H9 (cell line): ENCODE measurements around the gene MCHR1. TPM values are rescaled to one million over a fixed set of nuclear protein-coding genes. Genes with fewer than 3 reads are reported as not detected.

Experiments
- DNase-seq: peaks from one replicate; pipeline ENCODE4 v3.0.0-alpha.2; 2017
- H2AFZ ChIP-seq: one replicate; pipeline ENCODE4 v1.6.1; 2013; ENCODE audit warnings: mild to moderate bottlenecking, low read length, control low read depth, moderate library complexity
- H2AK5ac ChIP-seq: 2 replicates; pipeline ENCODE4 v1.6.1; 2013; ENCODE audit warnings: low read length, control low read depth, mixed read lengths; ENCODE audit not compliant: insufficient read length
- H2BK120ac ChIP-seq: one replicate; pipeline ENCODE4 v1.6.1; 2013; ENCODE audit warnings: low read depth, mild to moderate bottlenecking, low read length, control low read depth, inconsistent platforms; ENCODE audit not compliant: poor library complexity, severe bottlenecking
- H2BK12ac ChIP-seq: 2 replicates; pipeline ENCODE4 v1.6.1; 2013; ENCODE audit warnings: low read length, control low read depth, mixed read lengths, low read depth; ENCODE audit not compliant: insufficient read length
- H2BK15ac ChIP-seq: 2 replicates; pipeline ENCODE4 v1.6.1; 2013; ENCODE audit warnings: low read depth, low read length, control low read depth
- H2BK20ac ChIP-seq: one replicate; pipeline ENCODE4 v1.6.1; 2013; ENCODE audit warnings: low read depth, mild to moderate bottlenecking, low read length, control low read depth, inconsistent platforms; ENCODE audit not compliant: poor library complexity, severe bottlenecking
- H2BK5ac ChIP-seq: 2 replicates; pipeline ENCODE4 v1.6.1; 2013; ENCODE audit warnings: low read length, control low read depth, mixed read lengths; ENCODE audit not compliant: insufficient read length
- H3K14ac ChIP-seq: 2 replicates; pipeline ENCODE4 v1.6.1; 2013; ENCODE audit warnings: low read length, control low read depth; ENCODE audit not compliant: insufficient read depth
- H3K18ac ChIP-seq: 2 replicates; pipeline ENCODE4 v1.6.1; 2013; ENCODE audit warnings: low read depth, mild to moderate bottlenecking, mixed read lengths, low read length, control low read depth; ENCODE audit not compliant: insufficient read length
- H3K23ac ChIP-seq: 2 replicates; pipeline ENCODE4 v1.6.1; 2013; ENCODE audit warnings: low read length, control low read depth, mixed read lengths, low read depth; ENCODE audit not compliant: insufficient read length
- H3K23me2 ChIP-seq: 2 replicates; pipeline ENCODE4 v1.6.1; 2013; ENCODE audit warnings: low read depth, mild to moderate bottlenecking, mixed read lengths, low read length, control low read depth; ENCODE audit not compliant: insufficient read length, poor library complexity, severe bottlenecking
- H3K27ac ChIP-seq: 2 replicates; pipeline ENCODE4 v1.5.1; 2013; ENCODE audit warnings: low read length, control low read depth, mixed read lengths, low read depth; ENCODE audit not compliant: insufficient read length
- H3K27me3 ChIP-seq: 2 replicates; pipeline ENCODE4 v1.6.1; 2013; ENCODE audit warnings: low read length, control low read depth, inconsistent platforms; ENCODE audit not compliant: insufficient read depth
- H3K4ac ChIP-seq: 2 replicates; pipeline ENCODE4 v1.6.1; 2013; ENCODE audit warnings: low read depth, mild to moderate bottlenecking, control low read depth, inconsistent platforms, low read length, moderate library complexity
- H3K4me1 ChIP-seq: 2 replicates; pipeline ENCODE4 v1.6.1; 2013; ENCODE audit warnings: low read length, control low read depth, inconsistent platforms; ENCODE audit not compliant: insufficient read depth
- H3K4me2 ChIP-seq: 2 replicates; pipeline ENCODE4 v1.6.1; 2013; ENCODE audit warnings: low read length, control low read depth, mixed read lengths; ENCODE audit not compliant: insufficient read length, insufficient read depth
- H3K56ac ChIP-seq: 2 replicates; pipeline ENCODE4 v1.6.1; 2013; ENCODE audit warnings: low read depth, mild to moderate bottlenecking, mixed read lengths, low read length, control low read depth; ENCODE audit not compliant: insufficient read length
- H3K79me1 ChIP-seq: 2 replicates; pipeline ENCODE4 v1.6.1; 2013; ENCODE audit warnings: low read depth, mild to moderate bottlenecking, moderate library complexity, low read length, control low read depth, inconsistent platforms; ENCODE audit not compliant: insufficient read depth, poor library complexity, severe bottlenecking
- H3K79me2 ChIP-seq: 2 replicates; pipeline ENCODE4 v1.6.1; 2013; ENCODE audit warnings: low read length, control low read depth, inconsistent platforms; ENCODE audit not compliant: insufficient read depth
- H3K9ac ChIP-seq: 2 replicates; pipeline ENCODE4 v1.6.1; 2013; ENCODE audit warnings: low read length, control low read depth, mixed read lengths; ENCODE audit not compliant: insufficient read length; ENCODE audit errors: extremely low read depth
- H3K9me3 ChIP-seq: one replicate; pipeline ENCODE4 v1.6.1; 2013; ENCODE audit warnings: low read depth, low read length, inconsistent platforms; ENCODE audit not compliant: control insufficient read depth
- H3T11ph ChIP-seq: one replicate; pipeline ENCODE4 v1.6.1; 2013; ENCODE audit warnings: mild to moderate bottlenecking, low read length, control low read depth, inconsistent platforms
- H4K20me1 ChIP-seq: one replicate; pipeline ENCODE4 v1.6.1; 2013; ENCODE audit not compliant: control insufficient read depth, insufficient read length, insufficient read depth
- H4K5ac ChIP-seq: 2 replicates; pipeline ENCODE4 v1.6.1; 2013; ENCODE audit warnings: low read depth, mild to moderate bottlenecking, mixed read lengths, low read length, control low read depth; ENCODE audit not compliant: insufficient read length
- H4K8ac ChIP-seq: replicated peaks from 2 replicates; pipeline ENCODE4 v1.6.1; 2013; ENCODE audit warnings: low read length, control low read depth, mixed read lengths, low read depth; ENCODE audit not compliant: insufficient read length
- H4K91ac ChIP-seq: 2 replicates; pipeline ENCODE4 v1.6.1; 2013; ENCODE audit warnings: low read depth, mild to moderate bottlenecking, moderate library complexity, mixed read lengths, low read length, control low read depth; ENCODE audit not compliant: insufficient read length
- H3K27ac Mint-ChIP-seq, 3 experiments: 2 replicates in 2 of 3; 3 replicates in 1 of 3; pipeline ENCODE4 v1.8.0; 2020 to 2021; ENCODE audit warnings: mixed read lengths in 3 of 3, mild to moderate bottlenecking in 1 of 3, moderate library complexity in 1 of 3
- H3K27me3 Mint-ChIP-seq: 2 replicates; pipeline ENCODE4 v1.8.0; 2021; ENCODE audit warnings: low read depth, mild to moderate bottlenecking, moderate library complexity, mixed read lengths
- H3K36me3 Mint-ChIP-seq, 3 experiments: 2 replicates in 2 of 3; 3 replicates in 1 of 3; pipeline ENCODE4 v1.8.0; 2020 to 2021; ENCODE audit warnings: low read depth in 3 of 3, mixed read lengths in 3 of 3; ENCODE audit not compliant: insufficient read depth in 1 of 3
- H3K4me1 Mint-ChIP-seq, 2 experiments: 2 replicates each; pipeline ENCODE4 v1.8.0; 2020; ENCODE audit warnings: mixed read lengths in 2 of 2
- H3K4me3 Mint-ChIP-seq, 2 experiments: 2 replicates in 1 of 2; 3 replicates in 1 of 2; pipeline ENCODE4 v1.8.0; 2020 to 2021; ENCODE audit warnings: mild to moderate bottlenecking in 2 of 2, mixed read lengths in 2 of 2, moderate library complexity in 1 of 2
- H3K9me3 Mint-ChIP-seq, 2 experiments: 2 replicates in 1 of 2; 3 replicates in 1 of 2; pipeline ENCODE4 v1.8.0; 2020; ENCODE audit warnings: mild to moderate bottlenecking in 2 of 2, mixed read lengths in 2 of 2, moderate library complexity in 1 of 2
- CTCF ChIP-seq: fragments of 200-600 bp; sonication (generic); conservative IDR thresholded peaks from 3 replicates; pipeline ENCODE4 v1.8.0; 2021; ENCODE audit warnings: antibody characterized with exemption, mild to moderate bottlenecking
- WGBS: extraction: QIAGEN DNeasy Blood & Tissue Kit; methylation state at CpG from one replicate; pipeline ENCODE4 v1.1.7; 2013; ENCODE audit warnings: missing lambda C conversion rate, low lambda C conversion rate, mixed read lengths; ENCODE audit not compliant: insufficient read length; ENCODE audit errors: extremely low coverage; 5-methylcytosine and 5-hydroxymethylcytosine counted together
- total RNA-seq: library from RNA; stranded (reverse); gene quantifications from 2 replicates; pipeline ENCODE4 v1.2.1, GENCODE V29; 2021

The MCHR1 gene
- total RNA-seq, 1 experiment from 2014 or later: 2.9 TPM

GRCh38 chr22:40666151-40666848 is 13.0 kb upstream of the MCHR1 start:
- Histone ChIP-seq H4K20me1 (no peaks in the 10 kb centered on the region), H4K8ac (no peak overlapping the region), H3K9me3 (no peaks in the 10 kb centered on the region), H4K91ac (no peak overlapping the region), H3K27me3 (no peaks in the 10 kb centered on the region), H3K14ac (no peak overlapping the region), H2BK15ac (no peak overlapping the region), H3K79me2 (no peaks in the 10 kb centered on the region), H3K9ac (no peak overlapping the region), H4K5ac (no peak overlapping the region), H3K18ac (no peak overlapping the region), H2AK5ac (no peak overlapping the region), H3K27ac (no peak overlapping the region), H2AFZ (no peak overlapping the region), H3T11ph (no peak overlapping the region), H2BK12ac (no peak overlapping the region), H3K23ac (no peak overlapping the region), H3K23me2 (no peaks in the 10 kb centered on the region), H2BK20ac (no peak overlapping the region), H3K56ac (no peak overlapping the region), H3K4me1 (no peaks in the 10 kb centered on the region; the same call in 1 of the 2 replicates), H2BK120ac (no peak overlapping the region), H3K79me1 (no peaks in the 10 kb centered on the region), H2BK5ac (no peak overlapping the region), H3K4me2 (no peak overlapping the region), H3K4ac (no peak overlapping the region)
- peaks cover 2% of the 10 kb centered on the region; the same call in 1 of the 2 replicates for H3K27me3 Mint-ChIP-seq
- peaks cover 0 to 2% of the 10 kb centered on the region in 2 experiments; a peak in 2 of 5 replicates for H3K9me3 Mint-ChIP-seq
- H3K36me3 Mint-ChIP-seq: no peaks in the 10 kb centered on the region; a peak in 1 of 7 replicates
- no peak overlapping the region for H3K4me3 Mint-ChIP-seq
- TF ChIP-seq CTCF: no peak
- no peak overlapping the region for H3K27ac Mint-ChIP-seq
- no peak for DNase-seq
- no CpG with 5 or more reads among the region's 7 CpGs for WGBS
- peaks cover 6 to 7% of the 10 kb centered on the region in 2 experiments for H3K4me1 Mint-ChIP-seq
